ENCODE measurements around the gene SLC25A22.

- TF ChIP-seq POLR2A (IDR thresholded peaks at IDR 0.05) (no peak), CTCF (IDR thresholded peaks at IDR 0.05) (no peak)
Measured at GRCh38 chr11:745428-745827, 52.7 kb downstream of the SLC25A22 start.

All from testis (tissue), 2 donors.